H1 (cell line): ENCODE results near the gene HOGA1. TPM values are rescaled to one million over a fixed set of nuclear protein-coding genes. Genes with fewer than 3 reads are reported as not detected.

Source experiments
- CTCF ChIA-PET: fragments of 300-600 bp; sonication (Branson Sonifier 250); formaldehyde crosslinking; loops from one replicate; lab custom pipeline; 2021; ENCODE audit not compliant: partially characterized antibody; lab: Charles Lee
- POLR2A ChIA-PET: fragments of 300-600 bp; sonication (Branson Sonifier 250); formaldehyde crosslinking; loops from one replicate; lab custom pipeline; 2021; ENCODE audit warnings: inconsistent platforms; ENCODE audit not compliant: partially characterized antibody; lab: Charles Lee
- DNase-seq, 2 experiments: peaks; one replicate each; pipeline versions ENCODE4 v3.0.0 to v3.0.0-alpha.2; 2010 to 2022; ENCODE audit warnings: low spot score in 2 of 2, low read depth in 1 of 2, mixed read lengths in 1 of 2
- FAIRE-seq: peaks from 2 replicates; lab custom pipeline; 2011; peaks lifted over from hg19 to GRCh38; lab: Jason Lieb, UNC
- H2AFZ ChIP-seq: 2 replicates; pipeline ENCODE4 v1.8.1; 2012; ENCODE audit warnings: low read length, inconsistent platforms
- H2AK5ac ChIP-seq: 2 replicates; pipeline ENCODE4 v1.6.1; 2013; ENCODE audit warnings: low read depth, low read length
- H2BK120ac ChIP-seq: replicated peaks from 2 replicates; pipeline ENCODE3; 2013; ENCODE audit warnings: low read depth, low read length, inconsistent platforms
- H2BK12ac ChIP-seq: 2 replicates; pipeline ENCODE4 v1.6.1; 2013; ENCODE audit warnings: low read depth, low read length
- H2BK15ac ChIP-seq: 2 replicates; pipeline ENCODE4 v1.6.1; 2013; ENCODE audit warnings: low read length
- H2BK20ac ChIP-seq: 2 replicates; pipeline ENCODE4 v1.6.1; 2013; ENCODE audit warnings: low read length
- H2BK5ac ChIP-seq: 2 replicates; pipeline ENCODE4 v1.6.1; 2013; ENCODE audit warnings: low read depth, low read length
- H3K14ac ChIP-seq: 2 replicates; pipeline ENCODE4 v1.6.1; 2013; ENCODE audit warnings: inconsistent platforms; ENCODE audit not compliant: insufficient read length
- H3K18ac ChIP-seq: 2 replicates; pipeline ENCODE4 v1.6.1; 2013; ENCODE audit warnings: low read length; ENCODE audit errors: extremely low read depth
- H3K23ac ChIP-seq: 2 replicates; pipeline ENCODE4 v1.6.1; 2013; ENCODE audit warnings: inconsistent platforms; ENCODE audit not compliant: insufficient read length
- H3K23me2 ChIP-seq: 2 replicates; pipeline ENCODE4 v1.6.1; 2013; ENCODE audit warnings: low read depth, low read length
- H3K27ac ChIP-seq: 2 replicates; pipeline ENCODE4 v1.6.1; 2011; ENCODE audit warnings: low read depth, low read length, inconsistent platforms
- H3K27me3 ChIP-seq, 4 experiments: replicated peaks in 1 of 4; 1 replicate in 1 of 4; 2 replicates in 3 of 4; pipeline versions ENCODE4 v1.6.1 to v1.8.1; 2011 to 2013; ENCODE audit warnings: low read length in 3 of 4, mild to moderate bottlenecking in 3 of 4, inconsistent platforms in 2 of 4, mixed read lengths in 2 of 4, moderate library complexity in 1 of 4; ENCODE audit not compliant: control insufficient read depth in 3 of 4, insufficient read depth in 3 of 4; ENCODE audit errors: extremely low read depth in 1 of 4
- H3K36me3 ChIP-seq, 4 experiments: 2 replicates each; pipeline versions ENCODE4 v1.6.1 to v1.8.1; 2011 to 2013; ENCODE audit warnings: mild to moderate bottlenecking in 4 of 4, low read length in 3 of 4, moderate library complexity in 2 of 4, control low read depth in 1 of 4, inconsistent platforms in 1 of 4; ENCODE audit not compliant: insufficient read depth in 4 of 4, control insufficient read depth in 2 of 4
- H3K4ac ChIP-seq: replicated peaks from 2 replicates; pipeline ENCODE3; 2013; ENCODE audit warnings: low read length, low read depth, mixed read lengths, inconsistent platforms; ENCODE audit not compliant: insufficient read length
- H3K4me1 ChIP-seq, 4 experiments: replicated peaks in 1 of 4; 1 replicate in 1 of 4; 2 replicates in 3 of 4; pipeline versions ENCODE4 v1.6.1 to v1.8.1; 2011 to 2013; ENCODE audit warnings: low read length in 3 of 4, inconsistent platforms in 2 of 4, mixed read lengths in 1 of 4; ENCODE audit not compliant: insufficient read depth in 4 of 4, control insufficient read depth in 3 of 4
- H3K4me2 ChIP-seq, 2 experiments: 2 replicates each; pipeline versions ENCODE4 v1.6.1 to v1.8.1; 2011 to 2013; ENCODE audit warnings: low read depth in 2 of 2, low read length in 2 of 2, control low read depth in 1 of 2, inconsistent platforms in 1 of 2, mild to moderate bottlenecking in 1 of 2; ENCODE audit not compliant: insufficient read depth in 1 of 2
- H3K4me3 ChIP-seq, 4 experiments: fragments of 200-600, 300-600 bp in 1 of 4; sonication (generic), shearing (Covaris generic), sonication (Bioruptor Twin) in 1 of 4; 2 replicates each; pipeline versions ENCODE4 v1.5.1 to v1.8.1; 2011 to 2016; ENCODE audit warnings: low read length in 4 of 4, low read depth in 3 of 4, control low read depth in 2 of 4, inconsistent platforms in 2 of 4, mild to moderate bottlenecking in 2 of 4, mixed read lengths in 1 of 4, moderate library complexity in 1 of 4; ENCODE audit not compliant: insufficient read depth in 2 of 4; ENCODE audit errors: extremely low read depth in 1 of 4
- H3K56ac ChIP-seq: replicated peaks from 2 replicates; pipeline ENCODE3; 2013; ENCODE audit warnings: low read depth, mild to moderate bottlenecking, mixed read lengths, low read length, inconsistent platforms; ENCODE audit not compliant: insufficient read length
- H3K79me1 ChIP-seq: 2 replicates; pipeline ENCODE4 v1.6.1; 2013; ENCODE audit warnings: low read depth, low read length, control low read depth
- H3K79me2 ChIP-seq, 2 experiments: 2 replicates each; pipeline versions ENCODE4 v1.6.1 to v1.8.1; 2012 to 2013; ENCODE audit warnings: low read length in 2 of 2, mild to moderate bottlenecking in 2 of 2, inconsistent platforms in 1 of 2; ENCODE audit not compliant: insufficient read depth in 2 of 2, control insufficient read depth in 1 of 2
- H3K9ac ChIP-seq, 4 experiments: replicated peaks in 1 of 4; 1 replicate in 1 of 4; 2 replicates in 3 of 4; pipeline versions ENCODE4 v1.6.1 to v1.8.1; 2011 to 2013; ENCODE audit warnings: low read depth in 3 of 4, low read length in 3 of 4, control low read depth in 2 of 4, mild to moderate bottlenecking in 2 of 4, moderate library complexity in 2 of 4, inconsistent platforms in 1 of 4; ENCODE audit errors: extremely low read depth in 1 of 4
- H3K9me3 ChIP-seq, 2 experiments: 2 replicates each; pipeline versions ENCODE4 v1.6.1 to v1.8.1; 2012 to 2013; ENCODE audit warnings: mild to moderate bottlenecking in 2 of 2, moderate library complexity in 2 of 2, control low read depth in 1 of 2, inconsistent platforms in 1 of 2, low read depth in 1 of 2, low read length in 1 of 2, mixed read lengths in 1 of 2; ENCODE audit not compliant: insufficient read depth in 2 of 2
- H4K20me1 ChIP-seq, 2 experiments: replicated peaks in 1 of 2; 2 replicates each; pipeline versions ENCODE3 to v1.8.1; 2011 to 2013; ENCODE audit warnings: inconsistent platforms in 2 of 2, low read length in 2 of 2, mild to moderate bottlenecking in 1 of 2; ENCODE audit not compliant: insufficient read depth in 2 of 2, control insufficient read depth in 1 of 2
- H4K5ac ChIP-seq: 2 replicates; pipeline ENCODE4 v1.6.1; 2013; ENCODE audit warnings: low read length, low read depth, mixed read lengths, inconsistent platforms; ENCODE audit not compliant: insufficient read length
- H4K8ac ChIP-seq: 2 replicates; pipeline ENCODE4 v1.8.0; 2013; ENCODE audit warnings: mild to moderate bottlenecking, moderate library complexity, low read length, inconsistent platforms; ENCODE audit not compliant: insufficient read depth; ENCODE audit errors: extremely low read depth
- H4K91ac ChIP-seq: replicated peaks from 2 replicates; pipeline ENCODE3; 2013; ENCODE audit warnings: low read length, mixed read lengths, inconsistent platforms; ENCODE audit not compliant: insufficient read length
- BCL11A ChIP-seq, 2 experiments: IDR thresholded peaks; one replicate each; pipeline ENCODE4 v1.6.1; 2011; ENCODE audit warnings: low read depth in 2 of 2, low read length in 2 of 2, mild to moderate bottlenecking in 2 of 2
- EZH2 ChIP-seq: fragments of 200-600 bp; sonication (generic); IDR thresholded peaks from 2 replicates; pipeline ENCODE4 v1.7.1; 2012; ENCODE audit warnings: low read depth, mild to moderate bottlenecking, moderate library complexity, low read length, inconsistent platforms; ENCODE audit not compliant: severe bottlenecking
- FOSL1 ChIP-seq: IDR thresholded peaks from 2 replicates; pipeline ENCODE4 v1.6.1; 2011; ENCODE audit warnings: mild to moderate bottlenecking, low read depth, low read length, moderate library complexity; ENCODE audit not compliant: insufficient read depth
- NANOG ChIP-seq: IDR thresholded peaks from 2 replicates; pipeline ENCODE4 v1.6.1; 2011; ENCODE audit warnings: low read length, low read depth, mild to moderate bottlenecking, inconsistent platforms; ENCODE audit not compliant: insufficient read depth, poor library complexity, severe bottlenecking
- YY1 ChIP-seq: IDR thresholded peaks from 2 replicates; pipeline ENCODE4 v1.6.1; 2011; ENCODE audit warnings: low read depth, mild to moderate bottlenecking, low read length
- WGBS, 2 experiments: shearing (Covaris generic) in 1 of 2; methylation state at CpG; one replicate each; pipeline versions ENCODE4 v1.1.6 to v1.1.7; 2013 to 2015; ENCODE audit warnings: low lambda C conversion rate in 2 of 2, mixed read lengths in 2 of 2, inconsistent platforms in 1 of 2, low coverage in 1 of 2, missing lambda C conversion rate in 1 of 2; ENCODE audit not compliant: insufficient replicate concordance in 2 of 2, insufficient coverage in 1 of 2, insufficient read length in 1 of 2; ENCODE audit errors: extremely low coverage in 1 of 2, missing lambda C conversion rate in 1 of 2; 5-methylcytosine and 5-hydroxymethylcytosine counted together
- polyA plus RNA-seq, 7 experiments: library from polyadenylated mRNA; depleted of rRNA in 3 of 7; stranded (reverse) in 5 of 7; unstranded in 2 of 7; fragments of >200 nt in 5 of 7; fragments of 200-250 nt in 2 of 7; gene quantifications; 1 replicate in 5 of 7; 2 replicates in 1 of 7; 4 replicates in 1 of 7; pipeline versions ENCODE4 v1.2.1 to v1.2.3, GENCODE V29; 2011 to 2013; ENCODE audit warnings: missing spikeins in 2 of 7, mixed read lengths in 2 of 7
- total RNA-seq: library from RNA; stranded (reverse); fragmentation: NEBNext Ultra II Directional; extraction: Animal tissue kit (Norgen Biotek cat#: 25700); gene quantifications from 2 replicates; pipeline ENCODE4 v1.2.1, GENCODE V29; 2021

Gene HOGA1
- total and polyA plus RNA-seq, 2 of the 8 experiments (the other 6 are each of a cell fraction or from before 2014, with no cell fraction given): 0.28 to 1.00 TPM

- H3K79me2 ChIP-seq: no peaks in the 10 kb centered on the region
- H4K8ac ChIP-seq: no peak overlapping the region
- H2BK120ac ChIP-seq: no peak overlapping the region
- H3K4me1 ChIP-seq: peaks cover 2 to 6% (median 4%) of the 10 kb centered on the region in 4 experiments; a peak in 3 of 7 replicates
- ChIA-PET POLR2A (no interaction called here), CTCF (interaction anchor here (0.8 to 12.9 kb wide), 10 partner anchors 13 to 104 kb away, joined by 3 to 169 read pairs (median 18); partner anchors contain the start of genes C10orf62 and HOGA1)
- 94% methylated on average over 26 of the region's 33 CpGs; no CpG with 5 or more reads in 1 of the 2 experiments for WGBS, 2 experiments
- H2AK5ac ChIP-seq: no peak overlapping the region
- no peak overlapping the region for H3K14ac ChIP-seq
- no peak overlapping the region for H2BK5ac ChIP-seq
- H3K56ac ChIP-seq: no peak overlapping the region
- no peaks in the 10 kb centered on the region for H3K27me3 ChIP-seq
- H2AFZ ChIP-seq: no peak overlapping the region
- H3K4me3 ChIP-seq: no peak overlapping the region
- no peaks in the 10 kb centered on the region for H3K9me3 ChIP-seq
- no peak overlapping the region for H3K4ac ChIP-seq
- H2BK15ac ChIP-seq: no peak overlapping the region
- no peak overlapping the region for H3K27ac ChIP-seq
- no peak overlapping the region for H4K5ac ChIP-seq
- no peak overlapping the region for H2BK20ac ChIP-seq
- H3K9ac ChIP-seq: no peak overlapping the region
- DNase-seq (no peak), FAIRE-seq (no peak)
- H3K23ac ChIP-seq: no peak overlapping the region
- no peak overlapping the region for H3K18ac ChIP-seq
- peaks cover 0 to 2% of the 10 kb centered on the region in 2 experiments for H4K20me1 ChIP-seq
- H3K23me2 ChIP-seq: no peaks in the 10 kb centered on the region
- no peak overlapping the region for H4K91ac ChIP-seq
- H3K36me3 ChIP-seq: peaks cover 0 to 14% (median 2%) of the 10 kb centered on the region in 4 experiments; a peak in 4 of 8 replicates
- H3K79me1 ChIP-seq: no peaks in the 10 kb centered on the region
- H2BK12ac ChIP-seq: no peak overlapping the region
- no peak overlapping the region for H3K4me2 ChIP-seq
- TF ChIP-seq FOSL1 (no peak), EZH2 (no peak), NANOG (no peak), BCL11A (IDR thresholded peaks at IDR 0.05; ENCODE audit: low read depth in 2 of 2, low read length in 2 of 2) (no peak), YY1 (no peak)
Observed at GRCh38 chr10:97570146-97570788, 13.9 kb upstream of the HOGA1 start.
